GM18505 (cell line): ENCODE measurements around the gene FRG2C.
"Not testable (repeated sequence)": the region's sequence is repeated elsewhere in the genome, so short reads cannot be mapped to it uniquely, and the experiment has no call there.

Source experiments
- ATAC-seq: cut with Tn5 transposase; IDR thresholded peaks from one replicate; pipeline ENCODE4 v1.9.1; 2021; ENCODE audit not compliant: unreplicated experiment
- POLR2A ChIP-seq: IDR thresholded peaks from 4 replicates; pipeline ENCODE4 v1.6.1; 2011; ENCODE audit warnings: borderline replicate concordance; ENCODE audit not compliant: insufficient read depth, insufficient read length; ENCODE audit errors: extremely low read depth

FRG2C gene

GRCh38 chr3:75668759-75669347 is 4.7 kb downstream of the FRG2C start:
- ATAC-seq = not testable (repeated sequence)

GRCh38 chr3:75669348-75670297 is 5.5 kb downstream of the FRG2C start:
- ATAC-seq = not testable (repeated sequence)

GRCh38 chr3:75670298-75671286 is 6.5 kb downstream of the FRG2C start:
- ATAC-seq = not testable (repeated sequence)

- not testable (repeated sequence) for ATAC-seq
Measured at GRCh38 chr3:75671287-75672139, 7.4 kb downstream of the FRG2C start.

- not testable (repeated sequence) for ATAC-seq
Measured at GRCh38 chr3:75672140-75672775, 8.1 kb downstream of the FRG2C start.

GRCh38 chr3:75683965-75684364 is 19.8 kb downstream of the FRG2C start:
- ATAC-seq = not testable (repeated sequence)

- TF ChIP-seq POLR2A = no peak
- no peak for ATAC-seq
Measured at GRCh38 chr3:75687323-75687722, 23.2 kb downstream of the FRG2C start.

- no peak for TF ChIP-seq POLR2A
- ATAC-seq = no peak
Measured at GRCh38 chr3:75692061-75692460, 27.9 kb downstream of the FRG2C start.
